K562 (cell line): ENCODE data around the gene LYZL4.

Source experiments
- CBFB ChIP-seq: sonication (generic); formaldehyde crosslinking; IDR thresholded peaks from 2 replicates; pipeline ENCODE4 v1.4.0; 2020; ENCODE audit warnings: mild to moderate bottlenecking, missing genetic modification reagents
- MCM2 ChIP-seq: fragments of 450-650 bp; IDR thresholded peaks from 2 replicates; pipeline ENCODE4 v1.6.1; 2017; ENCODE audit warnings: low read depth, mild to moderate bottlenecking
- NFIC ChIP-seq: fragments of 450-650 bp; IDR thresholded peaks from 2 replicates; pipeline ENCODE4 v1.6.1; 2017; ENCODE audit warnings: mild to moderate bottlenecking, inconsistent platforms
- NFYB ChIP-seq: IDR thresholded peaks from 2 replicates; pipeline ENCODE4 v1.6.1; 2011; ENCODE audit warnings: mild to moderate bottlenecking, moderate library complexity; ENCODE audit not compliant: insufficient read length; ENCODE audit errors: extremely low read depth
- POLR2A ChIP-seq: fragments of 450-650 bp; conservative IDR thresholded peaks from 2 replicates; pipeline ENCODE4 v1.6.1; 2016
- ZNF561 ChIP-seq: fragments of 450-650 bp; formaldehyde crosslinking; conservative IDR thresholded peaks from 2 replicates; pipeline ENCODE4 v1.4.0; 2020; ENCODE audit warnings: mild to moderate bottlenecking, moderate library complexity
- TF ChIP-seq, protein P1 (sequence below): fragments of 250-450 bp; sonication (Bioruptor Pico); IDR thresholded peaks from 2 replicates; pipeline ENCODE4 v1.5.1; 2021; ENCODE audit warnings: mild to moderate bottlenecking

DNA sequence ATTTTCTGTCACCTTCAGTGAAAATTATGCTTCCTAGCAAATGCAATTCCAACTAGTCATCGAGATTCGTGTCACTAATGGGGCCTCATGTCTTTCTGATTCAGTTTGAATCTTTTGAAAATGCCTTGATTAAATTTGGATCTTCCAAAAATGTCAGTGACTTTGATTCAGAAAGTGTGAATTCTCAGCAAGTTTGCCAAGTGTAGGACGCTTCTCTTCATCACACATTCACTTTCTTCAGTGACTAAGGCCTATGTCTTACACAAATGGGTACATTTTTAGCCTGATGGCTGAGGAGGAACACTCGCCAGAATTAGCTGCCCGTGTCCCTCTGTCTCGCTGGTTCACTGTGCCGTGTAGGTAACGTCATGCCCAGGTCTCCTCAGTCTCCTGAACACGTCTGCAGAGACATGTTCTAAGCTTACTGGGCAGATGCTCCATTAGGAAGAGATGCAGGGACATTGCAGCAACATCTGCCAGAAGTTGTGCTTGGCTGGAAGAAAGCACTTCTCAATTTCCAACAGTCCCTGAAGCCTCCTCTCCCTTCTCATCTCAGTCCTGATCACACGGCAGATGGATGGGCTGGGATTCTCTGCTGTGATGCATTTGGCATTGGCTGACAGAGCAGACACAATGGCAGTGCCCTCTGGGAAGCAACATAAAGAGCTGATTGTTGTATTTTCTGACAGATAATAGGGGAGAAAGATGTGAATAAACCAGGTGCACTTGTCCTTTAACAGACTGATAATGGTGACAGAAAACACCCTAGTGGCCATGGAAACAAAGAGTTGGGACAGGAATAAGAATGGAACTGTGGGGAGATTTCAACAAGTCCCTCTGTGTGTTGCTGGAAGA lies 29.1 kb upstream of the LYZL4 start:
- TF ChIP-seq, protein P1, sequence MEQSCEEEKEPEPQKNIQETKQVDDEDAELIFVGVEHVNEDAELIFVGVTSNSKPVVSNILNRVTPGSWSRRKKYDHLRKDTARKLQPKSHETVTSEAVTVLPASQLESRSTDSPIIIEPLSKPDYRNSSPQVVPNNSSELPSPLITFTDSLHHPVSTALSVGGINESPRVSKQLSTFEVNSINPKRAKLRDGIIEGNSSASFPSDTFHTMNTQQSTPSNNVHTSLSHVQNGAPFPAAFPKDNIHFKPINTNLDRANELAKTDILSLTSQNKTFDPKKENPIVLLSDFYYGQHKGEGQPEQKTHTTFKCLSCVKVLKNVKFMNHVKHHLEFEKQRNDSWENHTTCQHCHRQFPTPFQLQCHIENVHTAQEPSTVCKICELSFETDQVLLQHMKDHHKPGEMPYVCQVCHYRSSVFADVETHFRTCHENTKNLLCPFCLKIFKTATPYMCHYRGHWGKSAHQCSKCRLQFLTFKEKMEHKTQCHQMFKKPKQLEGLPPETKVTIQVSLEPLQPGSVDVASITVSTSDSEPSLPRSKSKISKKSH (CRISPR knock-in tag) = no peak
- no peak for TF ChIP-seq NFIC
- TF ChIP-seq ZNF561 = no peak
- TF ChIP-seq MCM2 = no peak
- no peak for TF ChIP-seq POLR2A
- no peak for TF ChIP-seq NFYB
- TF ChIP-seq CBFB = no peak
